Measurements from ENCODE around the gene TTC13.

DNA sequence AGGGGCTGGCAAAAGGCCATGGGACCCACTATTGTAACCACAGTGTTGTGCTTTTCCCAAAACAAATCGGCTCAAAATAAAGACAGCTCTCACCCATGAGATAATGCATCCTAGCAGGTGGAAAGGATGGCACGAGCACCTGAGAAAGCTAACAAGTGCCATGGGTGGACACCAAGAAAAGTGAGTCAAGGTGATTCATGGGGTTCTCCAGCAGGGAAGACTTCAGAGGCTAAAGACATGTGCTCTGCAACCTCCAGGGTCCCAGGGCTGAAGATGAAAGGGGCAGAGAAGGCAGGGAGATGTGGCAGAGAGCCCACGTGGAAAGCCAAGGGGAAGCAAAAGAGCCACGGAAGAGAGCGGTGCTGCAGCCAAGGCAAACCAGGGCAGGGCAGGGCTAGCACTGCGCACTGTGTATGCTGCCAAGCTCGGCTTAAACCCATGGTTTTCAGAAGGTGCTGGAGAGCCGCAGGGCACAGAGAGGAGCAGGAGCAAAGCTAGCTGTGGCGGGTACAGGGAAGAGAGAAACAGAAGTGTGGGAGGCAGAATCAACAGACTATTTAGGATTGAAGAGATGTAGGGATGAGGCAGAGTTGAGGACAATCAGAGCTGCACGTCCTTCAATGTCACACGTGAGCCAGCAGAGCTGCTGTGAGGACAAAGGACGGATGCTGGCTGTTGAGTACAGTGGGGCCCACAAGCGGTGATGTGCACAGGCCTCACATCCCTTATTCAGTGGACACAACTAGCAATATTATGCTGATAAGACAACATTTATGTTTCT, 68.5 kb downstream of the TTC13 start:
- TF ChIP-seq, protein P1, sequence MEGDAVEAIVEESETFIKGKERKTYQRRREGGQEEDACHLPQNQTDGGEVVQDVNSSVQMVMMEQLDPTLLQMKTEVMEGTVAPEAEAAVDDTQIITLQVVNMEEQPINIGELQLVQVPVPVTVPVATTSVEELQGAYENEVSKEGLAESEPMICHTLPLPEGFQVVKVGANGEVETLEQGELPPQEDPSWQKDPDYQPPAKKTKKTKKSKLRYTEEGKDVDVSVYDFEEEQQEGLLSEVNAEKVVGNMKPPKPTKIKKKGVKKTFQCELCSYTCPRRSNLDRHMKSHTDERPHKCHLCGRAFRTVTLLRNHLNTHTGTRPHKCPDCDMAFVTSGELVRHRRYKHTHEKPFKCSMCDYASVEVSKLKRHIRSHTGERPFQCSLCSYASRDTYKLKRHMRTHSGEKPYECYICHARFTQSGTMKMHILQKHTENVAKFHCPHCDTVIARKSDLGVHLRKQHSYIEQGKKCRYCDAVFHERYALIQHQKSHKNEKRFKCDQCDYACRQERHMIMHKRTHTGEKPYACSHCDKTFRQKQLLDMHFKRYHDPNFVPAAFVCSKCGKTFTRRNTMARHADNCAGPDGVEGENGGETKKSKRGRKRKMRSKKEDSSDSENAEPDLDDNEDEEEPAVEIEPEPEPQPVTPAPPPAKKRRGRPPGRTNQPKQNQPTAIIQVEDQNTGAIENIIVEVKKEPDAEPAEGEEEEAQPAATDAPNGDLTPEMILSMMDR (IDR thresholded peaks at IDR 0.05) = no peak
- TF ChIP-seq POLR2A (IDR thresholded peaks at IDR 0.05) = no peak

All from thyroid gland (tissue), 4 donors.